Left lung (tissue), 10 donors: ENCODE data around the gene RAB17. TPM values are rescaled to one million over a fixed set of nuclear protein-coding genes. Genes with fewer than 3 reads are reported as not detected.

Source experiments
- ATAC-seq: fragments of 200-7000 bp; cut with Tn5 transposase; one replicate; pipeline ENCODE4 v1.9.1; 2020; ENCODE audit warnings: moderate library complexity
- DNase-seq, 4 donors: peaks; one replicate each; pipeline ENCODE4 v3.0.0-alpha.2; 2013 to 2020
- H3K27ac ChIP-seq, 2 donors: fragments of 200-600 bp; sonication (generic) in 1 of 2; one replicate each; pipeline versions ENCODE4 v1.5.0 to v1.8.0; 2020 to 2021
- H3K27me3 ChIP-seq, 2 donors: fragments of 200-600 bp; sonication (generic) in 1 of 2; one replicate each; pipeline versions ENCODE4 v1.5.0 to v1.8.0; 2020 to 2021
- H3K36me3 ChIP-seq, 2 donors: fragments of 200-600 bp; sonication (generic) in 1 of 2; one replicate each; pipeline versions ENCODE4 v1.5.0 to v1.8.0; 2020 to 2021
- H3K4me1 ChIP-seq, 2 donors: fragments of 200-600 bp; one replicate each; pipeline ENCODE4 v1.8.0; 2021
- H3K4me3 ChIP-seq, 2 donors: fragments of 200-600 bp; sonication (generic) in 1 of 2; one replicate each; pipeline versions ENCODE4 v1.5.0 to v1.8.0; 2020 to 2021; ENCODE audit warnings: mild to moderate bottlenecking in 1 of 2
- H3K9me3 ChIP-seq, 2 donors: fragments of 200-600 bp; sonication (generic) in 1 of 2; one replicate each; pipeline versions ENCODE4 v1.5.0 to v1.8.0; 2020 to 2021
- intact Hi-C, 2 donors: fragments of 100-400 bp; cut with DNase I; formaldehyde crosslinking; loops; one replicate each; pipeline versions ENCODE4 v1.11.2 to v1.14.2; 2022
- polyA plus RNA-seq, 6 donors: library from polyadenylated mRNA; unstranded; fragments of 120-200 nt; gene quantifications; one replicate each; pipeline ENCODE4 v1.2.1, GENCODE V29; 2013; ENCODE audit not compliant: insufficient read length in 6 of 6
- total RNA-seq, 2 donors: library from RNA; stranded (reverse); fragmentation: NEBNext Ultra II Directional; extraction: Animal tissue kit (Norgen Biotek cat#: 25700); gene quantifications; one replicate each; pipeline ENCODE4 v1.2.1, GENCODE V29; 2021
- TF ChIP-seq, protein P1 (sequence below), 2 donors: fragments of 200-600 bp; sonication (generic) in 1 of 2; IDR thresholded peaks; one replicate each; pipeline versions ENCODE4 v1.5.0 to v1.8.0; 2021; ENCODE audit warnings: antibody characterized with exemption in 2 of 2
- donor health status: DM: no; HTN: yes; CAD: no.
- donor health status: DM: no; HTN: no; CAD: no.

The RAB17 gene
- total and polyA plus RNA-seq, 8 donors = 12.1 to 37.9 (median 18.7) TPM

DNA sequence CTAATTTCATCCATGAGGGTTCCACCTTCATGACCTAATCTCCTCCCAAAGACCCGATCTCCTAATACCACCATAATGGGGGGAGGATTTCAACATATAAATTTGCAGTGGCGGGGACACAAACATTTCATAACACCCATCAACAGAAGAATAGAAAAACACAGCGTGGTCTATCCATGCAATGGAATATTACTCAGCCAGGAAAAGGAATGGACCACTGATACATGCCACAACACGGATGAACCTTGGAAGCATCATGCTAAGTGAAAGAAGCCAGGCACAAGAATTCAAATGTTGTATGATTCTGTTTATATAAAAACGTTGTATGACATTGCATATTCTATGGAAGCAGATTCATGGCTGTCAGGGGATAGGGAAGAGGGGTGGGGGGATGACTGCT is 21.5 kb downstream of the RAB17 start:
- H3K4me3 ChIP-seq = no peak overlapping the region
- TF ChIP-seq, protein P1, sequence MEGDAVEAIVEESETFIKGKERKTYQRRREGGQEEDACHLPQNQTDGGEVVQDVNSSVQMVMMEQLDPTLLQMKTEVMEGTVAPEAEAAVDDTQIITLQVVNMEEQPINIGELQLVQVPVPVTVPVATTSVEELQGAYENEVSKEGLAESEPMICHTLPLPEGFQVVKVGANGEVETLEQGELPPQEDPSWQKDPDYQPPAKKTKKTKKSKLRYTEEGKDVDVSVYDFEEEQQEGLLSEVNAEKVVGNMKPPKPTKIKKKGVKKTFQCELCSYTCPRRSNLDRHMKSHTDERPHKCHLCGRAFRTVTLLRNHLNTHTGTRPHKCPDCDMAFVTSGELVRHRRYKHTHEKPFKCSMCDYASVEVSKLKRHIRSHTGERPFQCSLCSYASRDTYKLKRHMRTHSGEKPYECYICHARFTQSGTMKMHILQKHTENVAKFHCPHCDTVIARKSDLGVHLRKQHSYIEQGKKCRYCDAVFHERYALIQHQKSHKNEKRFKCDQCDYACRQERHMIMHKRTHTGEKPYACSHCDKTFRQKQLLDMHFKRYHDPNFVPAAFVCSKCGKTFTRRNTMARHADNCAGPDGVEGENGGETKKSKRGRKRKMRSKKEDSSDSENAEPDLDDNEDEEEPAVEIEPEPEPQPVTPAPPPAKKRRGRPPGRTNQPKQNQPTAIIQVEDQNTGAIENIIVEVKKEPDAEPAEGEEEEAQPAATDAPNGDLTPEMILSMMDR (IDR thresholded peaks at IDR 0.05) = no peak
- ATAC-seq = no peak
- H3K36me3 ChIP-seq = no peaks in the 10 kb centered on the region
- H3K4me1 ChIP-seq = peaks cover 4 to 12% of the 10 kb centered on the region in 2 donors
- no peaks in the 10 kb centered on the region for H3K9me3 ChIP-seq
- intact Hi-C loops = no loop called here
- H3K27ac ChIP-seq = no peak overlapping the region
- H3K27me3 ChIP-seq = peaks cover 0 to 9% of the 10 kb centered on the region in 2 donors
- no peak for DNase-seq

DNA sequence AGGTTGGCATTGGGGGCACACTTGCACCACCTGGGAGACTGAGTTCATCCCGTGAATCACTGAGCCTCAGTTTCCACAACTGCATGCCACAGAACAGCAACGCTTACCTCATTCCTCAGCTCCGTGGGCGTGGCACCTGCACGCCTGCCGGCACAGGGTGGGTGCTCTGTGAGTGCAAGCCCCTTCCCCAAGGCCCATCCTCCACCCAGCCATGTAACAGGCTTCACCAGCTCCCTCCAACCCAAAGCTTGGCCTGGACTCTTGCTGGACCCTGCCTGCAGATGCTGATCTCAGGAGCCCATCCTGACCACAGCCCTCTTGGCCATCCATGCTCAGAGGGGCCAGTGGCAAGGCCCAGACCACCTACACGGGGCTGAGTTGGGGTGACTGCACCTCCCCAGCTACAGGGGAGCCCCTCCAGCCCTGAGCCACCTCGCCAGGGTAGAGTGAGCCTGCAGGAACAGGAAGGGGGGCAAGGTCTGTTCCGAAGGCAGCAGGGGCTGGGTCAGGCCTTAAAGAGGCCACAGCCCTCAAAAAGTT is 22.3 kb downstream of the RAB17 start:
- intact Hi-C loops = no loop called here
- Histone ChIP-seq H3K27me3 (peaks cover 0 to 17% of the 10 kb centered on the region in 2 donors), H3K4me1 (peaks cover 4 to 12% of the 10 kb centered on the region in 2 donors), H3K36me3 (no peaks in the 10 kb centered on the region), H3K9me3 (no peaks in the 10 kb centered on the region), H3K27ac (no peak overlapping the region), H3K4me3 (no peak overlapping the region)
- no peak for ATAC-seq
- TF ChIP-seq, protein P1 (IDR thresholded peaks at IDR 0.05) = no peak
- DNase-seq = no peak

DNA sequence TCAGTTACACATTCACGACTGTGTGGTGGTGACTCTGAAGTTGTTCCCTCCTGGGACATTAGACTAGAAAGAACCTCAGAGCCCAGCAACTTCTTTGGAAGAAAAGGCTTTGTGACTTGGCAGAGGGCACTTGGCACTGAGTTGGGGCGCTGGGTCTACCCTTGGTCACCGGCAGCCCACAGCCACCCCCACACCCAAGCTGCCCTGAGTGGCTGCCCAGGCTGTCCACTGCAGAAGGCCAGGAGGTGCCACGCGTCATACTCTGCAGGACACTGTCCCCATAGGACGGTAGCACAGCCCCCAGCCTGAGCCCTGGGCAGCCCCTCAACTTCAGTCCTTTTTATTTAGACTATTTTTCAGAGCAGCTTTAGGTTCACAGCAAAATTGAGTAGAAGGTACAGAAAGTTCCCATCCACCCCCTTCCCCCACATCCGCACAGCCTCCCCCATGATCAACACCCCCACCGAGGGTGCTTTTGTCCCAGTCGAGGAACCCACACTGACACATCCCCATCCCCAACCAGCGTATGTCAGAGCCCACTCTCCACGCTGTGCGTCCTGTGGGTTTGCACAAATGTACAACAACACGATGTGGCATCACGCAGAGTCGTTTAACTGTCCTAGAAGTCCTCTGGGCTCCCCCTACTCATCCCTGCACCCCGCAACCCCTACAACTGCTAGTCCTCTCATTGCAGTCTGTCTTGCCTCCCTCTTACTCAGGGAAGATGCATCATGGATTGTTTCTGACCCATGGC is 23.1 kb downstream of the RAB17 start:
- TF ChIP-seq, protein P1 (IDR thresholded peaks at IDR 0.05) = no peak
- intact Hi-C loops = no loop called here

DNA sequence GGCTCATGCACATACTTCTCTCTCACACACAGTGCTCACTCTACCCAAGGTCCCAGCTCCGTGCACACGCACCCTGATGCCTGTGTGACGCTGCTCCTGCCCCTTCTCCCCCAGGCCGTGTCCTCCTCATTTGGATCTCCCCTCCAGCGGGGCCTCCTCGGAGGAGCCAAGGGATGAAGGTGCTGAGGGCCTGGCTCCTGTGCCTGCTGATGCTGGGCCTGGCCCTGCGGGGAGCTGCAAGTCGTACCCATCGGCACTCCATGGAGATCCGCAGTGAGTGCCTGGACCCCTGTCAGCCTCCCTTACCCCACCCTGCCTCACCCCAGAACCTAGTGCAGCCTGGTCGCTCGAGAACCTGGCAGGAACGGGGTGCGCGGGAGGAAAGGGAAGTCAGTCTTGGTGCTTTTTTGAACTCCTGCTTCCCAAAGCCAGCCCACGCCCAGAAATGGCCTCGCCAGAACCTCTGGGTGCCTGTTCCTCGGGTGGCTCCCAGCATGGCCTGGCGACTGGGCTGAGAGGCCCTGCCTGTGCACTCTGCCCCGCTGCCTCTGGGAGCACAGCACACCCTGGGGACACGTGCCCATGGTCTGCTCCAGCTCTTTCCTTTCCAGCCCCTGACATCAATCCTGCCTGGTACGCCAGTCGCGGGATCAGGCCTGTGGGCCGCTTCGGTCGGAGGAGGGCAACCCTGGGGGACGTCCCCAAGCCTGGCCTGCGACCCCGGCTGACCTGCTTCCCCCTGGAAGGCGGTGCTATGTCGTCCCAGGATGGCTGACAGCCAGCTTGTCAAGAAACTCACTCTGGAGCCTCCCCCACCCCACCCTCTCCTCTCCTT is 23.9 kb downstream of the RAB17 start, which contains the start of gene PRLH:
TSS of gene PRLH (plus strand) at position 174 of the 835 bp plus-strand sequence. CDS start at position 174, 0 bp downstream.
- no peak within 1 kb of the TSS for H3K27ac ChIP-seq
- H3K9me3 ChIP-seq = no peaks in the 10 kb centered on the region
- no peaks in the 10 kb centered on the region for H3K36me3 ChIP-seq
- no peak within 1 kb of the TSS for H3K4me3 ChIP-seq
- DNase-seq (no peak), ATAC-seq (no peak)
- intact Hi-C loops = no loop called here
- peaks cover 0 to 17% of the 10 kb centered on the region in 2 donors for H3K27me3 ChIP-seq
- H3K4me1 ChIP-seq = peaks cover 0 to 2% of the 10 kb centered on the region in 2 donors
- TF ChIP-seq, protein P1 (IDR thresholded peaks at IDR 0.05) = no peak

More for the DNA sequence above, 23.1 kb downstream of the RAB17 start:
- no peak for ATAC-seq
- H3K27ac ChIP-seq = no peak overlapping the region
- DNase-seq = no peak
- H3K4me1 ChIP-seq = peaks cover 4 to 10% of the 10 kb centered on the region in 2 donors
- H3K36me3 ChIP-seq = no peaks in the 10 kb centered on the region
- H3K27me3 ChIP-seq = peaks cover 0 to 17% of the 10 kb centered on the region in 2 donors
- H3K4me3 ChIP-seq = no peak overlapping the region
- H3K9me3 ChIP-seq = no peaks in the 10 kb centered on the region

DNA sequence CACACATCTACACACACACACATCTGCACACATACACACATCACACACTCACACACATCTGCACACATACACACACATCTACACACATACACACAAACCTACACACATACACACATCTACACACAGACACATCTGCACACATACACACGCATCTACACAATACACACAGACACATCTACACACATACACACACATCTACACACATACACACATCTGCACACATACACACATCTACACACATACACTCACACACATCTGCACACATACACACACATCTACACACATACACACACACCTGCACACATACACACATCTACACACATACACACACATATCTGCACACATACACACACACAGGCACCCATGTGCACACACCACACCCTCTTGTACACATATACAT is 24.6 kb downstream of the RAB17 start:
- no peak overlapping the region for H3K4me3 ChIP-seq
- peaks cover 0 to 17% of the 10 kb centered on the region in 2 donors for H3K27me3 ChIP-seq
- H3K36me3 ChIP-seq = no peaks in the 10 kb centered on the region
- no peak overlapping the region for H3K27ac ChIP-seq
- intact Hi-C loops = no loop called here
- DNase-seq (no peak), ATAC-seq (no peak)
- TF ChIP-seq, protein P1 (IDR thresholded peaks at IDR 0.05) = no peak
- no peaks in the 10 kb centered on the region for H3K4me1 ChIP-seq
- no peaks in the 10 kb centered on the region for H3K9me3 ChIP-seq
